PC-3 (cell line): ENCODE measurements around the gene FAM83G. TPM values are rescaled to one million over a fixed set of nuclear protein-coding genes. Genes with fewer than 3 reads are reported as not detected.

ENCODE experiments used
- ATAC-seq: fragments of 200-7000 bp; cut with Tn5 transposase; 2 replicates; pipeline ENCODE4 v1.9.1; 2020; ENCODE audit warnings: mild to moderate bottlenecking, moderate library complexity
- BruUV-seq: library from RNA; stranded (reverse); fragments of 400-500 nt; replicated peaks from 2 replicates; lab custom pipeline; 2021; lab: Mats Ljungman, UMichigan
- CTCF ChIA-PET: fragments of 300-600 bp; sonication (Branson Sonifier 250); formaldehyde crosslinking; loops from one replicate; lab custom pipeline; 2022; ENCODE audit warnings: antibody characterized with exemption; lab: Charles Lee
- POLR2A ChIA-PET: fragments of 300-600 bp; sonication (Branson Sonifier 250); formaldehyde crosslinking; loops from one replicate; lab custom pipeline; 2022; ENCODE audit warnings: antibody characterized with exemption; ENCODE audit not compliant: unreplicated experiment; lab: Charles Lee
- DNase-seq: peaks from one replicate; pipeline ENCODE4 v3.0.0-alpha.2; 2015
- H2AFZ ChIP-seq: fragments of 300-600 bp; sonication (generic); 2 replicates; pipeline ENCODE4 v1.6.0; 2016; ENCODE audit warnings: antibody characterized with exemption, low read length
- H3F3A ChIP-seq: fragments of 300-600 bp; sonication (generic); one replicate; pipeline ENCODE4 v1.6.0; 2017; ENCODE audit warnings: antibody characterized with exemption, low read length, control low read depth, mild to moderate bottlenecking; ENCODE audit not compliant: unreplicated experiment
- H3K27ac ChIP-seq: fragments of 300-600 bp; sonication (generic); 2 replicates; pipeline ENCODE4 v1.5.1; 2016; ENCODE audit warnings: mild to moderate bottlenecking, low read length
- H3K27me3 ChIP-seq: fragments of 300-600 bp; sonication (generic); 2 replicates; pipeline ENCODE4 v1.6.1; 2016; ENCODE audit warnings: low read length, mixed read lengths
- H3K36me3 ChIP-seq: fragments of 300-600 bp; sonication (generic); 2 replicates; pipeline ENCODE4 v1.6.1; 2016; ENCODE audit warnings: low read depth, mixed run types, low read length, mixed read lengths
- H3K4me1 ChIP-seq: fragments of 300-600 bp; sonication (generic); 2 replicates; pipeline ENCODE4 v1.5.1; 2016; ENCODE audit warnings: low read length; ENCODE audit not compliant: insufficient read depth
- H3K4me2 ChIP-seq: fragments of 300-600 bp; sonication (generic); 2 replicates; pipeline ENCODE4 v1.6.0; 2016; ENCODE audit warnings: low read length
- H3K4me3 ChIP-seq: fragments of 300-600 bp; sonication (generic); 2 replicates; pipeline ENCODE4 v1.5.1; 2016; ENCODE audit warnings: mild to moderate bottlenecking, low read length, mixed read lengths
- H3K79me2 ChIP-seq: fragments of 300-600 bp; sonication (generic); 2 replicates; pipeline ENCODE4 v1.6.1; 2017; ENCODE audit warnings: low read length, mixed read lengths
- H3K9ac ChIP-seq: fragments of 300-600 bp; sonication (generic); 2 replicates; pipeline ENCODE4 v1.6.0; 2016; ENCODE audit warnings: mild to moderate bottlenecking, low read length
- H3K9me2 ChIP-seq: fragments of 300-600 bp; sonication (generic); replicated peaks from 2 replicates; pipeline ENCODE4 v1.6.1; 2016; ENCODE audit warnings: mixed run types, low read length, mixed read lengths
- H3K9me3 ChIP-seq: fragments of 300-600 bp; sonication (generic); 2 replicates; pipeline ENCODE4 v1.6.1; 2016; ENCODE audit warnings: low read length, mixed read lengths
- H4K20me1 ChIP-seq: fragments of 300-600 bp; sonication (generic); 2 replicates; pipeline ENCODE4 v1.6.1; 2016; ENCODE audit warnings: low read length, mixed read lengths
- EZH2 ChIP-seq: fragments of 300-600 bp; sonication (generic); IDR thresholded peaks from one replicate; pipeline ENCODE4 v1.6.1; 2017; ENCODE audit warnings: antibody characterized with exemption, mild to moderate bottlenecking, low read length; ENCODE audit not compliant: unreplicated experiment
- EZH2phosphoT487 ChIP-seq: fragments of 300-600 bp; sonication (generic); IDR thresholded peaks from 2 replicates; pipeline ENCODE4 v1.6.1; 2018; ENCODE audit warnings: mild to moderate bottlenecking, antibody characterized with exemption, low read length, borderline replicate concordance
- intact Hi-C: fragments of 100-400 bp; cut with micrococcal nuclease; formaldehyde crosslinking; loops from 2 replicates; pipeline ENCODE4 v1.9.0; 2023
- total RNA-seq: library from RNA; depleted of rRNA; stranded (reverse); fragments of >200 nt; gene quantifications from 2 replicates; pipeline ENCODE4 v1.2.3, GENCODE V29; 2014
- TF ChIP-seq, protein P1 (sequence below): fragments of 300-600 bp; sonication (generic); conservative IDR thresholded peaks from 2 replicates; pipeline ENCODE4 v1.5.1; 2017; ENCODE audit warnings: antibody characterized with exemption, low read depth, mild to moderate bottlenecking, low read length

The FAM83G gene
- total RNA-seq, 1 experiment from 2014 or later: 0.26 TPM

DNA sequence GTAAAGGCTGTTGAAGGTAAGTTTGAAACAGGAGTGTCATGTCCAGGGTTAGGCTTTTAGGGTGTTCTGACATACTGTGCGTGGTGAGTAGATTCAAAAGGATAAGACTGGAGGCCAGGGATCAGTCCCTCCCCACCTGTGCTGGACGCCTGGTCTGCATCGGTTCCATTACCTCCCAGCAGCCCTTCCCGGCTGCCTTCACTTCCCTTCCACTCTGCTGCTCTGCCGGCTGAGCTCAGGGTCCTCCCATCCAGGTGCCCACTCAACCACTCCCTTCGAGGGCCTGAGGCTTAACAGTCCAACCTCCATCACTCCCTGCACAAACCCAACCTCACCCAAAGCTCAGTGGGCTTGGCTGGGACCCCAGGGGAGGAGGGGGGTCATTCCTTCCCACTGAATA, 56.7 kb downstream of the FAM83G start:
- ChIA-PET POLR2A (no interaction called here), CTCF (no interaction called here)
- TF ChIP-seq, protein P1, sequence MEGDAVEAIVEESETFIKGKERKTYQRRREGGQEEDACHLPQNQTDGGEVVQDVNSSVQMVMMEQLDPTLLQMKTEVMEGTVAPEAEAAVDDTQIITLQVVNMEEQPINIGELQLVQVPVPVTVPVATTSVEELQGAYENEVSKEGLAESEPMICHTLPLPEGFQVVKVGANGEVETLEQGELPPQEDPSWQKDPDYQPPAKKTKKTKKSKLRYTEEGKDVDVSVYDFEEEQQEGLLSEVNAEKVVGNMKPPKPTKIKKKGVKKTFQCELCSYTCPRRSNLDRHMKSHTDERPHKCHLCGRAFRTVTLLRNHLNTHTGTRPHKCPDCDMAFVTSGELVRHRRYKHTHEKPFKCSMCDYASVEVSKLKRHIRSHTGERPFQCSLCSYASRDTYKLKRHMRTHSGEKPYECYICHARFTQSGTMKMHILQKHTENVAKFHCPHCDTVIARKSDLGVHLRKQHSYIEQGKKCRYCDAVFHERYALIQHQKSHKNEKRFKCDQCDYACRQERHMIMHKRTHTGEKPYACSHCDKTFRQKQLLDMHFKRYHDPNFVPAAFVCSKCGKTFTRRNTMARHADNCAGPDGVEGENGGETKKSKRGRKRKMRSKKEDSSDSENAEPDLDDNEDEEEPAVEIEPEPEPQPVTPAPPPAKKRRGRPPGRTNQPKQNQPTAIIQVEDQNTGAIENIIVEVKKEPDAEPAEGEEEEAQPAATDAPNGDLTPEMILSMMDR: no peak
- no peak for TF ChIP-seq EZH2
- Histone ChIP-seq H3K79me2 (no peaks in the 10 kb centered on the region), H3K4me2 (no peak overlapping the region), H3K9ac (no peak overlapping the region), H3K36me3 (no peaks in the 10 kb centered on the region), H2AFZ (no peak overlapping the region), H3K4me1 (no peaks in the 10 kb centered on the region), H3K4me3 (no peak overlapping the region), H3K9me2 (no peaks in the 10 kb centered on the region), H3K27ac (no peak overlapping the region), H3K27me3 (peaks cover 21% of the 10 kb centered on the region), H3F3A (no peaks in the 10 kb centered on the region), H4K20me1 (no peaks in the 10 kb centered on the region), H3K9me3 (no peaks in the 10 kb centered on the region)
- DNase-seq: no peak
- intact Hi-C loops: no loop called here
- BruUV-seq: no TSS peak
- ATAC-seq: no peak

DNA sequence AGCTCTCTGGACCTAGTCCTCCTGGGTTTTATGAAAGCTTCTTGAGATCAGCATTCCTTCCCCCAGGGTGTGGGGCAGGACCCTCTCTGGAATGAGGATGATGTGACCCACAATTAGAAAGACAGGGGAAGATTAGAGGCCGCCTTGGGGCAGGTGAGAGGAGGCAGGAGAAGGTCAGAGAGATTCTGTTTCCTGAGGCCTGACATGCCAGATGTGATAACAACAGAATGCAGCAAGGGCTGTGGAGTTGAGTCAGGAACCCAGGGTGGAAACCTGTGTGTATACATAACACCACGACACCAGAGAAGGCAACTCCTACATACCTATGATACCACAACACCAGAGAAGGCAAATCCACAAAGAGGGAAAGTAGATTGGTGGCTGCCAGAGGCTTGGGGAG, 58.0 kb downstream of the FAM83G start:
- no peak overlapping the region for H3K4me3 ChIP-seq
- no peaks in the 10 kb centered on the region for H3F3A ChIP-seq
- no peaks in the 10 kb centered on the region for H3K9me2 ChIP-seq
- peaks cover 21% of the 10 kb centered on the region for H3K27me3 ChIP-seq
- no peak overlapping the region for H2AFZ ChIP-seq
- no peaks in the 10 kb centered on the region for H3K79me2 ChIP-seq
- H3K4me1 ChIP-seq: no peaks in the 10 kb centered on the region
- ATAC-seq (no peak), DNase-seq (no peak)
- no peak overlapping the region for H3K4me2 ChIP-seq
- H4K20me1 ChIP-seq: no peaks in the 10 kb centered on the region
- POLR2A ChIA-PET: no interaction called here
- no peak overlapping the region for H3K9ac ChIP-seq
- CTCF ChIA-PET: no interaction called here
- no peaks in the 10 kb centered on the region for H3K36me3 ChIP-seq
- intact Hi-C loops: no loop called here
- no peak for TF ChIP-seq EZH2
- no peak for TF ChIP-seq EZH2phosphoT487
- no peak overlapping the region for H3K27ac ChIP-seq
- BruUV-seq: no TSS peak
- H3K9me3 ChIP-seq: no peaks in the 10 kb centered on the region

DNA sequence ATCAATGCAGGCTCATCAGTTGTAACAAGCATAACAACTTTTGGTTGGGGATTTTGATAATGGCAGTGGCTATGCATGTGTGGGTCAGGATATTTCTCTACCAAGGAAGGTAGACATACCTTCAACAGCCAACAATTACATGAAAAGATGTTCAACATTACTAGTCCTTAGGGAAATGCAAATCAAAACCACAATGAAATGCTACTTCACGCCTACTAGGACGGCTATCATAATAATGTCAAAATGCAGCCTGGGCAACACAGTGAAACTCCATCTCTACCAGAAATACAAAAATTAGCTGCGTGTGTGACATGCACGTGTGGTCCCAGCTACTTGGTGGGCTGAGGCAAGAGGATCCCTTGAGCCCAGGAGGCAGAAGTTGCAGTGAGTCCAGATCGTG, 59.9 kb downstream of the FAM83G start:
- Histone ChIP-seq H3K4me1 (no peaks in the 10 kb centered on the region), H4K20me1 (no peaks in the 10 kb centered on the region), H3K27me3 (peaks cover 16% of the 10 kb centered on the region), H3K36me3 (no peaks in the 10 kb centered on the region), H3K9ac (no peak overlapping the region), H3F3A (no peaks in the 10 kb centered on the region), H3K79me2 (no peaks in the 10 kb centered on the region), H3K9me3 (no peaks in the 10 kb centered on the region), H2AFZ (no peak overlapping the region), H3K9me2 (no peaks in the 10 kb centered on the region), H3K4me3 (no peak overlapping the region), H3K4me2 (no peak overlapping the region), H3K27ac (no peak overlapping the region)
- POLR2A ChIA-PET: no interaction called here
- no peak for TF ChIP-seq EZH2phosphoT487
- TF ChIP-seq EZH2: no peak
- TF ChIP-seq, protein P1: no peak
- BruUV-seq: no TSS peak
- no peak for DNase-seq
- CTCF ChIA-PET: no interaction called here
- intact Hi-C loops: no loop called here
- ATAC-seq: no peak
